ENCODE data around the gene LBX2.

DNA sequence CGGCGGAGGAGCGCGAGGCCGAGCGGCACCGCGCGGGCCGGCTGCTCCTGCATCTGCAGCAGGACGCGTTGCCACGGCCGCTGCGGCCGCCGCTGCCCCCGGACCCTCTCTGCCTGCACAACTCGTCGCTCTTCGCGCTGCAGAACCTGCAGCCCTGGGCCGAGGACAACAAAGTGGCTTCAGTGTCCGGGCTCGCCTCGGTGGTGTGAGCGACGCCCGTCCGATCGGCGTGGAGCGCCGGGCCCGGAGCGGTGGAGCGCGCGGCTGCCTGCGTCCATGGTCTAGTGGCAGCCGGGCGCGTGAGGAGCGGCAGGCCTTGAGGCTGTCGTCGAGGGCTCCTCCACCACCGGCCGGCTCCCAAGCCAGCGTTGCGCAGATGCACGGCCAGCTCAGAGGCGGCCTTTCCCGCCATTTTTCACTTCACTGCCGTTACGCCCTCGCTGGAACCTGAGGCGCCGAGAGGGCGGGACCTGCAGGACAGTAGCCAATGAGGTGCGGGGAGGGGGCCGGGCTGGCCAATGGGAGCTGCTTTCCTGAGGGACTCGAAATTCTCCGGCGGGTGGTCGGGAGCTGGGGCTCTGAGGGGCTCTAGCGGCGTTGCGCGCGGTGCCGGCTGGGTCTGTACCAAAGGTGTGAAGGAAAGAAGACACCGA, 16.7 kb upstream of the LBX2 start:
- TF ChIP-seq FOXA1 (IDR thresholded peaks at IDR 0.05) (no peak), HDGF (IDR thresholded peaks at IDR 0.05; ENCODE audit: borderline replicate concordance) (no peak), NFRKB (IDR thresholded peaks at IDR 0.05) (no peak), ELF4 (IDR thresholded peaks at IDR 0.05) (no peak), LEF1 (IDR thresholded peaks at IDR 0.05; ENCODE audit: borderline replicate concordance) (no peak), SUZ12 (IDR thresholded peaks at IDR 0.05) (no peak), L3MBTL2 (conservative IDR thresholded peaks at IDR 0.05) (no peak)

All from HEK293T (cell line).